HG03039 (cell line): Measurements from ENCODE around the gene TBC1D22A.

Source experiments
- ATAC-seq: cut with Tn5 transposase; IDR thresholded peaks from one replicate; pipeline ENCODE4 v1.9.1; 2021; ENCODE audit warnings: mild to moderate bottlenecking, moderate library complexity; ENCODE audit not compliant: unreplicated experiment

TBC1D22A gene

DNA sequence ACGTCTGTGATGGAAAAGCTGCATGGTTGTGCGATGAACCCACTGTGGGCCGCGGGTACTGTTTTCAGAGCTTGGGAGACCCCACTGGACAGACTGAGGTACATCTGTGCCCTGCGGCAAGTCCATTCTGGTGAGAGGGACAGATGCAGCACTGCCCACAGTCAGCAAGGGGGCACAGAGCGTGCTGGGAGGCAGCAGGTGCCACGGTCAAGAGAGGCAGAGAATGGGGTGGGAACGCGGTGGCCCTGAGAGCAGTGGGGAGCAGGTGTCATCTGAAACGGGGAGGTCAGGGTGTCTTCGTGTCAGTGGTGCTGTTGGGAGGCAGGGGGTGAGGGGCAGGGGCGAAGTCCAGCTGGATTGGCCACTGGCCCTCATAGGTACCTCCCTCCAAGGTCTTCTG lies 32.0 kb downstream of the TBC1D22A start:
- no peak for ATAC-seq

GRCh38 chr22:46795140-46795539 lies 32.7 kb downstream of the TBC1D22A start:
- no peak for ATAC-seq

DNA sequence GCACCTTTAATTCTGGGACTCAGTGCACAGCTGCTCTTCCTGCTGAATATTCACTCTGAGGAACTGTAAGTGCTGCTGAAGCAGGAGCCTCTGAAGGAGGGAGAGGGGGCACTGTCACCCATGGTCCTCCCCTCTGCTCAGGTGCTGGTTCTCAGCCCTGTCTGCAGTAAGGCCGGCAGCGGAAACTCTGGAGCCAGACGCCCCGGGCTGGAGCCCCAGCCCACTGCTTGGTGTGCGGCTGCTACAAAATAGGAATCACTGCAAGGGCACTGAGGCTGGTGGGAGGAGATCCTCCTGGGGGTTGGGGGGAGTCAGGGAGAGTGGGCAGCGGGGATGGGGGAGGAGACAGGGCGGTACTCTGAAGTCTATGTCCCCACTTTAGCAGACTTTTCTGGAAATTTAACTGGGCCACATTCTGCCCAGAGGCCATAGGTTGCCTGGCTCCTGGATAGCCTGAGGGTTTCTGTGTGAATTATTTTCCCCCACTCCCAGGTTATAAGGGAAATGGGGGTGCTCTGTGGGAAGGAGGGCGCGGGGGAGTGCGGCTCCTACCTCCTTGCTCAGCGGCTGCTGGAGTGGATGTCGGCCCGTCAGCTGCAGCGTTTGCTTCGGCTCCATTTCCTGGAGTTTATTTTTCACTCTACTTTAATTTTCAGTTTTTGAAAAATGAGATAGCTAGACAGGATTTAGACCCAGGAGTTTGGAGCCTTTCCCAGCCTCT lies 33.6 kb downstream of the TBC1D22A start:
- ATAC-seq, result no peak

GRCh38 chr22:46796566-46797195 lies 34.2 kb downstream of the TBC1D22A start:
- ATAC-seq, result no peak

DNA sequence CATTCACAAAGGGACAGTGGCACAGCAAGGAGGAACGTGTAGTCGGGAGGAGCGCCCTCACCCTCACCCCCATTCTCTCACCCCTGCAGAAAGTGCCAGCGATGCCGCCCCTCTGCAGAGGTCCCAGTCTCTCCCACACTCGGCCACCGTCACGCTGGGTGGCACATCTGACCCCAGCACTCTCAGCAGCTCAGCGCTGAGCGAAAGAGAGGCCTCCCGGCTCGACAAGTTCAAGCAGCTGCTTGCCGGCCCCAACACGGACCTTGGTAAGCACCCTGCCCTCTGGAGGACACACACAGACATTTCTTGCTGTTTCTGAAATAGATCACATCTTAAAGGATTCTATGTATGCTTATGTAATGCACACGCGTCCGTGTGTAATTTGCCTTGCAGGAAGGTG lies 34.9 kb downstream of the TBC1D22A start:
- no peak for ATAC-seq

DNA sequence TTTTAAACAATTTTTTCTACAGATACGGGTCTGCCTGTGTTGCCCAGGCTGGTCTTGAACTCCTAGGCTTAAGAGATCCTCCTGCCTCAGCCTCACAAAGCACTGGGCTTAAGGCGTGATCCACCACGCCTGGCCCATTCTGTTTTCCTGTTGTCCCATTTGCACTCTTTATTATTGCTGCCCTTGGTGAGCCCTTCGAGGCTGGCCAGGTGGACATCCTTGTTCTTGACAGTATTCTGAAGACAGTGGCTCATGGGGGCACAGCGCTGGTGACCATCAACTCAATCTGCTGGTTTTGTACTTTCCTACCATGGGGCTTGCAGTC lies 35.6 kb downstream of the TBC1D22A start:
- ATAC-seq, result no peak

- ATAC-seq, result no peak
Observed at GRCh38 chr22:46798366-46799350, 36.2 kb downstream of the TBC1D22A start.

DNA sequence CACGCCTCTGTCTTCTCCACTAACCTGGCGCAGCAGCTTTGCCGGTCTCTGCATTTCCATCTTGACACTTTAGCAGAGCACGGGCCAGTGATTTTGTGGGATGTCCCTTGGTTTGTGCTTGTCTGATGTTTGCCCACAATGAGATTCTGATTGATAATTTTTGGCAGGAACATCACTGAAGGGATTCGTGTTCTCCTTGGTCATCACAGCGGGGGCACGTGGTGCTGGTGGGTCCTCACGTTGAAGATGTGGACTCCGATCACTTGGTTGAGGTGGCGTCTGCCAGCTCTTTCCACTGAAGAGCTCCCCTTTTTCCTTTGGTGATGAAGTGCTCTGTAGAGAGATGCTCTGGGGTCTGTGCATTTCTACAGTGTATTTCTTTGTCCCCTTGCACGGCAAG lies 37.2 kb downstream of the TBC1D22A start:
- no peak for ATAC-seq

GRCh38 chr22:46800102-46800857 lies 37.8 kb downstream of the TBC1D22A start:
- ATAC-seq, result no peak

DNA sequence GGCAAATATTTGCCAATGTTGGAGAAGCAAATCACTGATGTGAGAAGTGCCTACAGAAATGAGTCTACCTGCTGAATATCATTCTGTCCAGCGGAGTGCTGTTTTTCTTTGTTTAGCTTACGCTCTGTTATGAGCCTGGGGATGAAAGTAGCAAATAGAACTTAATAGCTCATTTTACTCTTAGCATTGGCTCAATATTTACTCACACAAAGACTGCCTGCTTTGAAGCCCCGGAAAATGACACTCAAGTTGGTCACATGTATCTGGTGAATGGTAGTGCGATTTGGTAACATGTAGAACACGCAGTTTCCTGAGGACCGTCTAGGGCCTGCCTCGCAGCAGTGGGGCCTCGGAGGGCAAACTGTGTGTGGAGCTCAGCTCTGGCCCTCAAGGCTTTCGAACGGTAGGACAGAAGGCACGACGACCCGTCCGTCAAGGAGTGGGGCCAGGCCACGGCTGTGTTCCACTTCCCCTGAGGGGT lies 38.9 kb downstream of the TBC1D22A start:
- no peak for ATAC-seq

GRCh38 chr22:46801826-46802607 lies 39.6 kb downstream of the TBC1D22A start:
- ATAC-seq, result no peak

DNA sequence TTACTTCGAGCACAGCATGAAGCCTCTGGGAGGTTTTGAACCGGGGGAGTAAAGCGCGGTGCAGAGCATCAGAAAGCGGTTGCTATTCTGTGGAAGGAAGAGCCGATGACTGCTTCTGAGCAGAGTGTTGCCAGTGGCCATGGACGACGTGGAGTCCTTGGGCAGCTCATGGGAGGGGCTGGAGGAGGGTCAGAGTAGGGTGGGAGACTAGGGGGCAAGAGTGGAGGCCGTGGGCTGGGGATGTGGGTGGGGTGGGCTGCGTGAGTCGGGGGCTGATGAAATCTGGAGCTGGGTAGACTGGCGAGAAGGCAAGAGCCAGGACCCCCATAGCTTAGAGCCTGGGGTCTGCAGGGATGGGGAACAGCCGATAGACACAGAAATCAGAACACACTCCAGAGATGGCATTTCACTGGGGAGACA lies 40.2 kb downstream of the TBC1D22A start:
- ATAC-seq, result no peak

- no peak for ATAC-seq
Observed at GRCh38 chr22:46803031-46803880, 40.8 kb downstream of the TBC1D22A start.

DNA sequence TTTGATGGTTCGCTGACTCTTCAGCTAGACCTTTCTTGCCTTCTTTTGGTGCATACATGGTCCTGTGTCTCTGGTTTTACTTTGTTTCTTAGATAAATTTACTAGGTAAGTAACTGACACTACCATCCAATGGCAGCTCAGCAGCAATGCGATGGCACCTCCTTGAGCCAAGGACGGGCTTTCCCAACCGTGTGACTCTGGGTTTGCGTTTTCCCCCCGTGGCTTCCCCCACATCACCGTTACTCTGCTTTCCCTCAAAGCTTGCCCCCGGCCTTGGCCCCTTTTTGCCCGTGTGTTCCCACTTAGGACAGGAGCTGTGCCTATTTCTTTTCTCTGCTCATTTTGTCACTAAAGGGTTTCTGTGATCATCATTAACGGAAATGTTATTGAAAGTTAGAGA lies 41.5 kb downstream of the TBC1D22A start:
- ATAC-seq, result no peak

DNA sequence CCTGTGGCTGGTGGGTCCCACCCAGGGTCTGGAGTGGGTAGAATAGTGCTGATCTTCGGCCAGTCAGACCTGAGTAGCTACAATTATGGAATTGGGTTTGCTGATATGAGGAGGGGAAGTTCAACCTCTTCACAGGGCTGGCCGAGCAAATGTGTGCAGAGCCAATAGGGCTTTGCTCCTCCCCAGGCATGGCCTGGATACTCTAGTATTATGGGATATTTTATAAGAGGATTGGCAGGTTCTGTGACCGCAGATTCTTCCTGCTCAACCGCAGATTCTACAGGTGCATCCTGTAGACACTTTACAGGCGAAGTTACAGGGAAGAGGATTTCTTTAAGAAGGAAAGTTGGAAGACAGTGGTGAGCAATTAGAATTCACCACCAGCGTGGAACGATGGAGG lies 44.3 kb downstream of the TBC1D22A start:
- no peak for ATAC-seq

DNA sequence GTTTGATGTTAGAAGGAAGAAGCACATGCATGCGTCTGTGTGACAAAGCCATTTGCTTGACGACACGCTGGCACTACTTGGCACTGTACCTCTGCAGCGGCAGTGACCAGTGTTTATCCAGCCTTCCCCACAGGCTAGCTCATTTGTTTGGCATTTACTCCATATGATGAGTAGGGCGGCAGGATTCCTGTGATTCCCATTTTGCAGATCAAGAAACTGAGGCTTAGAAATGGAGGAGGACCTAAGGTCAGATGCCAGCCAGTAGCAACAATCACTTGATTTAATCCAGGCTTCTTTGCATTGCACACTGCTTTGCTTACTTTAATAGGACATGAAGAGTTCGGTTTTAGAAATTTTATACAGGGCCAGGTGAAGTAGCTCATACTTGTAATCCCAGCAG lies 45.0 kb downstream of the TBC1D22A start:
- ATAC-seq, result no peak

- ATAC-seq, result no peak
Observed at GRCh38 chr22:46809153-46809885, 46.9 kb downstream of the TBC1D22A start.
